AG04450 (cell line): Measurements from ENCODE around the gene IQGAP1. TPM values are rescaled to one million over a fixed set of nuclear protein-coding genes. Genes with fewer than 3 reads are reported as not detected.

Source experiments
- CTCF ChIA-PET: fragments of 300-600, 350-600 bp; formaldehyde crosslinking; extraction: SDS; loops from one replicate; lab custom pipeline; 2022; ENCODE audit warnings: antibody characterized with exemption, inconsistent platforms; lab: Charles Lee
- POLR2A ChIA-PET: fragments of 350-600 bp; formaldehyde crosslinking; extraction: SDS; loops from one replicate; lab custom pipeline; 2021; ENCODE audit warnings: antibody characterized with exemption, inconsistent platforms; lab: Yijun Ruan, JAX
- DNase-seq: peaks from one replicate; pipeline ENCODE4 v3.0.0-alpha.2; 2011; ENCODE audit warnings: low read depth, low spot score
- H3K27ac ChIP-seq: one replicate; pipeline ENCODE4 v1.5.1; 2012; ENCODE audit warnings: low read depth, low read length, control low read depth
- H3K27me3 ChIP-seq: one replicate; pipeline ENCODE4 v1.6.0; 2012; ENCODE audit warnings: low read length; ENCODE audit not compliant: control insufficient read depth, insufficient read depth
- H3K4me3 ChIP-seq: 2 replicates; pipeline ENCODE4 v1.5.1; 2011; ENCODE audit warnings: mild to moderate bottlenecking, low read depth, low read length, control low read depth
- H3K9me3 ChIP-seq: 2 replicates; pipeline ENCODE4 v1.5.1; 2012; ENCODE audit warnings: low read length; ENCODE audit not compliant: control insufficient read depth, insufficient read depth
- CTCF ChIP-seq: IDR thresholded peaks from 2 replicates; pipeline ENCODE4 v1.5.1; 2011; ENCODE audit warnings: low read depth, low read length, control low read depth, inconsistent platforms
- polyA plus RNA-seq: library from polyadenylated mRNA; depleted of rRNA; stranded (reverse); fragments of >200 nt; gene quantifications from 2 replicates; pipeline ENCODE4 v1.2.3, GENCODE V29; 2011; rRNA removed
- small RNA-seq: library from RNA; depleted of rRNA; stranded (forward); fragments of <200 nt; gene quantifications from one replicate; pipeline ENCODE3, GENCODE V24; 2012; ENCODE audit warnings: low read depth; ENCODE audit not compliant: insufficient read length

The IQGAP1 gene
- polyA plus RNA-seq, 1 experiment = 170 TPM

- no peak for TF ChIP-seq CTCF
- no peak for DNase-seq
- Histone ChIP-seq H3K27me3 (no peaks in the 10 kb centered on the region), H3K27ac (no peak overlapping the region), H3K9me3 (no peaks in the 10 kb centered on the region), H3K4me3 (no peak overlapping the region)
- ChIA-PET CTCF (no interaction called here), POLR2A (no interaction called here)
Measured at GRCh38 chr15:90547540-90547939, 159.5 kb downstream of the IQGAP1 start.

- DNase-seq = no peak
- Histone ChIP-seq H3K4me3 (no peak overlapping the region), H3K9me3 (no peaks in the 10 kb centered on the region), H3K27ac (no peak overlapping the region), H3K27me3 (no peaks in the 10 kb centered on the region)
- ChIA-PET CTCF (no interaction called here), POLR2A (no interaction called here)
- TF ChIP-seq CTCF = no peak
Measured at GRCh38 chr15:90550919-90551318, 162.9 kb downstream of the IQGAP1 start.

Small RNAs within 50 kb of the gene (small RNA-seq; reads per million reads assigned to genes)
- gene NDUFA3P4 = not detected

Other genes starting within 250 kb of the IQGAP1 start
- 13.5 and 17.9 TPM in 2 replicates for gene SEMA4B, start 186.9 kb upstream of the IQGAP1 start, polyA plus RNA-seq
- gene CIB1, start 154.3 kb upstream of the IQGAP1 start, polyA plus RNA-seq = 40.4 and 55.3 TPM in 2 replicates
- gene GDPGP1, start 154.0 kb upstream of the IQGAP1 start, polyA plus RNA-seq = 2.7 and 2.8 TPM in 2 replicates
- 0.04 and 0.07 TPM in 2 replicates for gene TTLL13, start 138.7 kb upstream of the IQGAP1 start, polyA plus RNA-seq
- 77.6 and 81.8 TPM in 2 replicates for gene NGRN, start 122.6 kb upstream of the IQGAP1 start, polyA plus RNA-seq
- gene ZNF774, start 36.0 kb upstream of the IQGAP1 start, polyA plus RNA-seq = 1.1 and 2.3 TPM in 2 replicates
- 21.9 and 23.1 TPM in 2 replicates for gene CRTC3, start 141.7 kb downstream of the IQGAP1 start, polyA plus RNA-seq